A549 (cell line): ENCODE results near the gene SMYD1. TPM values are rescaled to one million over a fixed set of nuclear protein-coding genes. Genes with fewer than 3 reads are reported as not detected.

Source experiments
- ATAC-seq, 2 experiments: fragments of 200-7000 bp in 1 of 2; fragments of >200 bp in 1 of 2; cut with Nextera tagmentation in 1 of 2; cut with Tn5 transposase in 1 of 2; 3 replicates each; pipeline versions ENCODE4 v1.8.0 to v1.9.1; 2018 to 2020; ENCODE audit warnings: mild to moderate bottlenecking in 1 of 2, moderate library complexity in 1 of 2
- CTCF ChIA-PET: fragments of 300-600 bp; sonication (Branson Sonifier 250); formaldehyde crosslinking; extraction: SDS; loops from one replicate; lab custom pipeline; 2021; ENCODE audit warnings: antibody characterized with exemption, inconsistent platforms; lab: Yijun Ruan, JAX
- POLR2A ChIA-PET: fragments of 350-600 bp; formaldehyde crosslinking; extraction: SDS; loops from one replicate; lab custom pipeline; 2021; ENCODE audit warnings: antibody characterized with exemption, inconsistent platforms; lab: Yijun Ruan, JAX
- DNase-seq, 2 experiments: peaks; one replicate each; pipeline versions ENCODE4 v3.0.0 to v3.0.0-alpha.2; 2011 to 2016; ENCODE audit warnings: low read depth in 1 of 2, low spot score in 1 of 2
- FAIRE-seq: peaks from 2 replicates; lab custom pipeline; 2011; peaks lifted over from hg19 to GRCh38; lab: Jason Lieb, UNC
- H3K27ac ChIP-seq, 2 experiments: fragments of >200 bp; sonication (Bioruptor Twin); formaldehyde crosslinking; 3 replicates each; pipeline ENCODE4 v1.5.1; 2016 to 2017
- H3K4me1 ChIP-seq: fragments of >200 bp; sonication (Bioruptor Twin); formaldehyde crosslinking; 3 replicates; pipeline ENCODE4 v1.6.1; 2016
- H3K4me2 ChIP-seq: fragments of >200 bp; sonication (Bioruptor Twin); formaldehyde crosslinking; 3 replicates; pipeline ENCODE4 v1.6.1; 2016
- H3K4me3 ChIP-seq: fragments of >200 bp; sonication (Bioruptor Twin); formaldehyde crosslinking; 3 replicates; pipeline ENCODE4 v1.5.1; 2016
- H3K9me3 ChIP-seq: fragments of >200 bp; sonication (Bioruptor Twin); formaldehyde crosslinking; 3 replicates; pipeline ENCODE4 v1.6.1; 2016
- BCL3 ChIP-seq: fragments of >200 bp; sonication (Bioruptor Twin); formaldehyde crosslinking; IDR thresholded peaks from 3 replicates; pipeline ENCODE4 v1.6.1; 2016
- BHLHE40 ChIP-seq: IDR thresholded peaks from 2 replicates; pipeline ENCODE4 v1.6.1; 2012; ENCODE audit warnings: low read depth, low read length, inconsistent platforms
- EHF ChIP-seq: fragments of 250-450 bp; sonication (Bioruptor Pico); IDR thresholded peaks from 2 replicates; pipeline ENCODE4 v1.5.0; 2020; ENCODE audit warnings: mild to moderate bottlenecking
- EHMT2 ChIP-seq: fragments of 200-600 bp; sonication (generic); IDR thresholded peaks from 2 replicates; pipeline ENCODE4 v1.6.1; 2016; ENCODE audit warnings: antibody characterized with exemption, low read depth, mild to moderate bottlenecking, moderate library complexity
- EP300 ChIP-seq, 2 experiments: fragments of >200 bp; sonication (Bioruptor Twin); formaldehyde crosslinking; IDR thresholded peaks; 2 replicates in 1 of 2; 3 replicates in 1 of 2; pipeline ENCODE4 v1.6.1; 2016 to 2017
- HDAC2 ChIP-seq: fragments of 200-600 bp; sonication (generic); IDR thresholded peaks from 2 replicates; pipeline ENCODE4 v1.6.1; 2016
- HES2 ChIP-seq: fragments of >200 bp; sonication (Bioruptor Twin); formaldehyde crosslinking; IDR thresholded peaks from 2 replicates; pipeline ENCODE4 v1.6.1; 2016
- HMGXB4 ChIP-seq: fragments of 250-450 bp; sonication (Bioruptor Pico); IDR thresholded peaks from 2 replicates; pipeline ENCODE4 v1.5.0; 2021; ENCODE audit warnings: mild to moderate bottlenecking, moderate library complexity, borderline replicate concordance
- HOXA7 ChIP-seq: fragments of 250-450 bp; sonication (Bioruptor Pico); IDR thresholded peaks from 2 replicates; pipeline ENCODE4 v1.5.0; 2020; ENCODE audit warnings: mild to moderate bottlenecking, moderate library complexity
- JUNB ChIP-seq: fragments of >200 bp; sonication (Bioruptor Twin); formaldehyde crosslinking; IDR thresholded peaks from 2 replicates; pipeline ENCODE4 v1.6.1; 2016
- MAFK ChIP-seq: fragments of 450-650 bp; IDR thresholded peaks from 2 replicates; pipeline ENCODE4 v1.6.1; 2014; ENCODE audit not compliant: partially characterized antibody
- NPAS2 ChIP-seq: fragments of 250-450 bp; sonication (Bioruptor Pico); IDR thresholded peaks from 2 replicates; pipeline ENCODE4 v1.8.0; 2022; ENCODE audit warnings: mild to moderate bottlenecking, moderate library complexity, borderline replicate concordance
- PBX3 ChIP-seq: IDR thresholded peaks from 2 replicates; pipeline ENCODE4 v1.6.1; 2012
- POLR2A ChIP-seq: IDR thresholded peaks from 2 replicates; pipeline ENCODE4 v1.6.1; 2012; ENCODE audit warnings: mild to moderate bottlenecking, low read length
- RARB ChIP-seq: fragments of 250-450 bp; sonication (Bioruptor Pico); IDR thresholded peaks from 2 replicates; pipeline ENCODE4 v1.8.0; 2021; ENCODE audit warnings: mild to moderate bottlenecking, moderate library complexity
- RFX5 ChIP-seq: fragments of 450-650 bp; IDR thresholded peaks from 2 replicates; pipeline ENCODE4 v1.7.1; 2014; ENCODE audit warnings: antibody characterized with exemption, mild to moderate bottlenecking, moderate library complexity
- TFCP2L1 ChIP-seq: fragments of 250-450 bp; sonication (Bioruptor Pico); IDR thresholded peaks from 2 replicates; pipeline ENCODE4 v1.5.0; 2021; ENCODE audit warnings: mild to moderate bottlenecking
- WGBS: methylation state at CpG from one replicate; pipeline ENCODE4 v1.1.6; 2017; ENCODE audit errors: missing lambda C conversion rate; 5-methylcytosine and 5-hydroxymethylcytosine counted together
- polyA plus RNA-seq, 4 experiments: library from polyadenylated mRNA; depleted of rRNA in 3 of 4; stranded (reverse); fragments of >200 nt; fragmentation: RNase III in 1 of 4; extraction: RNeasy Plus Mini Kit Qiagen cat#74134 plus additional on column Dnase treatment in 1 of 4; gene quantifications; 2 replicates in 3 of 4; 3 replicates in 1 of 4; pipeline ENCODE4 v1.2.3, GENCODE V29; 2011 to 2017
- TF ChIP-seq, protein P1 (sequence below): IDR thresholded peaks from 2 replicates; pipeline ENCODE4 v1.6.1; 2012
- TF ChIP-seq, protein P2 (sequence below): fragments of 450-650 bp; IDR thresholded peaks from 2 replicates; pipeline ENCODE4 v1.6.1; 2014; ENCODE audit warnings: antibody characterized with exemption
- TF ChIP-seq, protein P3 (sequence below): fragments of 200-600 bp; sonication (generic); IDR thresholded peaks from 2 replicates; pipeline ENCODE4 v1.6.1; 2016; ENCODE audit warnings: antibody characterized with exemption, mild to moderate bottlenecking, moderate library complexity

The SMYD1 gene
- polyA plus RNA-seq, 2 of the 4 experiments (the other 2 are of a cell fraction), result not detected

DNA sequence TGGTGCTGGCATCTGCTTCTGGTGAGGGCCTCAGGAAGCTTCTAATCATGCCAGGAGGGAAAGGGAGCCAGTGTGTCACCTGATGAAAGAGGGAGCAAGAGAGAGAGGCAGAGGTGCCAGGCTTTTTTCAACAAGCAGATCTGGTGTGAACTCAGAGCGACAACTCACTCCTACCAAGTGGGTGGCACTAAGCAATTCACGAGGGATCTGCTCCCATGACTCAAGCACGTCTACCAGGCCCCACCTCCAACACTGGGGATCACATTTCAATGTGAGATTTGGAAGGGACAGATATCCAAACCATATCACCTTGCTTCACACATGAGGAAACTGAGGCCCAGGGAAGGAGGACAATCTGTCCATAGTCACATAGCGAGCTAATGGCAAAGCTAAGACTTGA lies 41.2 kb downstream of the SMYD1 start:
- no peak for TF ChIP-seq NPAS2 (CRISPR knock-in tag)
- no peak for TF ChIP-seq MAFK
- no peak for TF ChIP-seq BCL3
- TF ChIP-seq TFCP2L1 (CRISPR knock-in tag), result no peak
- TF ChIP-seq EHF (CRISPR knock-in tag), result no peak
- no peak for TF ChIP-seq RFX5
- no peak for TF ChIP-seq HMGXB4 (CRISPR knock-in tag)
- TF ChIP-seq POLR2A, result no peak
- TF ChIP-seq, protein P1, sequence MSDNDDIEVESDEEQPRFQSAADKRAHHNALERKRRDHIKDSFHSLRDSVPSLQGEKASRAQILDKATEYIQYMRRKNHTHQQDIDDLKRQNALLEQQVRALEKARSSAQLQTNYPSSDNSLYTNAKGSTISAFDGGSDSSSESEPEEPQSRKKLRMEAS, result no peak
- no peak for TF ChIP-seq JUNB
- no peak for TF ChIP-seq EHMT2
- no peak for TF ChIP-seq BHLHE40
- TF ChIP-seq EP300 (IDR thresholded peaks at IDR 0.05), result no peak
- TF ChIP-seq PBX3, result no peak
- TF ChIP-seq HOXA7 (CRISPR knock-in tag), result no peak
- TF ChIP-seq HDAC2, result no peak
- TF ChIP-seq RARB (CRISPR knock-in tag), result no peak
- TF ChIP-seq, protein P2, sequence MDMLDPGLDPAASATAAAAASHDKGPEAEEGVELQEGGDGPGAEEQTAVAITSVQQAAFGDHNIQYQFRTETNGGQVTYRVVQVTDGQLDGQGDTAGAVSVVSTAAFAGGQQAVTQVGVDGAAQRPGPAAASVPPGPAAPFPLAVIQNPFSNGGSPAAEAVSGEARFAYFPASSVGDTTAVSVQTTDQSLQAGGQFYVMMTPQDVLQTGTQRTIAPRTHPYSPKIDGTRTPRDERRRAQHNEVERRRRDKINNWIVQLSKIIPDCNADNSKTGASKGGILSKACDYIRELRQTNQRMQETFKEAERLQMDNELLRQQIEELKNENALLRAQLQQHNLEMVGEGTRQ, result no peak
- no peak for TF ChIP-seq HES2
- no peak overlapping the region for H3K4me3 ChIP-seq
- POLR2A ChIA-PET, result no interaction called here
- no peak for ATAC-seq
- WGBS, result 32% methylated on average over 4 of the region's 4 CpGs
- no peaks in the 10 kb centered on the region for H3K9me3 ChIP-seq
- no peak overlapping the region for H3K27ac ChIP-seq
- DNase-seq, result no peak
- H3K4me2 ChIP-seq, result no peak overlapping the region
- H3K4me1 ChIP-seq, result no peaks in the 10 kb centered on the region
- CTCF ChIA-PET, result interaction anchor here (1.6 kb wide), 1 partner anchor 48 kb away, joined by 7 read pairs; no protein-coding TSS in a partner anchor
- FAIRE-seq, result no peak

DNA sequence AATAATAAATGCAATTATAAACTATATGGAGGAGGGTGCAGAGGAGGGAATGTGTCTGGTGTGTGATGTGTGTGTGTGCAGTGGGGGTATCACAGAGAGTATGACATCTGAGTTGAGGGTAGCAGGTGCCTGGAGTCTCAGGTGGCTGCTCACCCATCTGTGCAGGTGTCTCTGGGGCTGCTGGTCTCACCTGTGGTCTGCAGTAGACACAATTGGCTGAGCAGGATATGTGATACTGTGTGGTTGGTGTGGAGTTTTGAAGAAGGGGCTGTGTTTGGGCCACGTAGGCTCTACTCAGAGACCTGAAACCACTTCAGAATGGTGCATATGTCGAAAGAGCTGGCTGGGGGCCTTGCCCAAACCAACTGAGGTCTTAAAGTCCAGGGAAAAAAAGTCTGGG lies 43.2 kb downstream of the SMYD1 start:
- 0% methylated on average over 2 of the region's 2 CpGs for WGBS
- Histone ChIP-seq H3K4me2 (no peak overlapping the region), H3K4me1 (no peaks in the 10 kb centered on the region), H3K9me3 (no peaks in the 10 kb centered on the region), H3K4me3 (no peak overlapping the region), H3K27ac (no peak overlapping the region)
- TF ChIP-seq HMGXB4 (CRISPR knock-in tag), result no peak
- TF ChIP-seq, protein P3, sequence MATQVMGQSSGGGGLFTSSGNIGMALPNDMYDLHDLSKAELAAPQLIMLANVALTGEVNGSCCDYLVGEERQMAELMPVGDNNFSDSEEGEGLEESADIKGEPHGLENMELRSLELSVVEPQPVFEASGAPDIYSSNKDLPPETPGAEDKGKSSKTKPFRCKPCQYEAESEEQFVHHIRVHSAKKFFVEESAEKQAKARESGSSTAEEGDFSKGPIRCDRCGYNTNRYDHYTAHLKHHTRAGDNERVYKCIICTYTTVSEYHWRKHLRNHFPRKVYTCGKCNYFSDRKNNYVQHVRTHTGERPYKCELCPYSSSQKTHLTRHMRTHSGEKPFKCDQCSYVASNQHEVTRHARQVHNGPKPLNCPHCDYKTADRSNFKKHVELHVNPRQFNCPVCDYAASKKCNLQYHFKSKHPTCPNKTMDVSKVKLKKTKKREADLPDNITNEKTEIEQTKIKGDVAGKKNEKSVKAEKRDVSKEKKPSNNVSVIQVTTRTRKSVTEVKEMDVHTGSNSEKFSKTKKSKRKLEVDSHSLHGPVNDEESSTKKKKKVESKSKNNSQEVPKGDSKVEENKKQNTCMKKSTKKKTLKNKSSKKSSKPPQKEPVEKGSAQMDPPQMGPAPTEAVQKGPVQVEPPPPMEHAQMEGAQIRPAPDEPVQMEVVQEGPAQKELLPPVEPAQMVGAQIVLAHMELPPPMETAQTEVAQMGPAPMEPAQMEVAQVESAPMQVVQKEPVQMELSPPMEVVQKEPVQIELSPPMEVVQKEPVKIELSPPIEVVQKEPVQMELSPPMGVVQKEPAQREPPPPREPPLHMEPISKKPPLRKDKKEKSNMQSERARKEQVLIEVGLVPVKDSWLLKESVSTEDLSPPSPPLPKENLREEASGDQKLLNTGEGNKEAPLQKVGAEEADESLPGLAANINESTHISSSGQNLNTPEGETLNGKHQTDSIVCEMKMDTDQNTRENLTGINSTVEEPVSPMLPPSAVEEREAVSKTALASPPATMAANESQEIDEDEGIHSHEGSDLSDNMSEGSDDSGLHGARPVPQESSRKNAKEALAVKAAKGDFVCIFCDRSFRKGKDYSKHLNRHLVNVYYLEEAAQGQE, result no peak
- ChIA-PET CTCF (interaction anchor here (0.8 to 1.5 kb wide), 4 partner anchors 8 to 51 kb away, joined by 3 to 6 read pairs (median 4); no protein-coding TSS in a partner anchor), POLR2A (no interaction called here)
- no peak for DNase-seq
- no peak for FAIRE-seq
- ATAC-seq, result no peak
